Activated CD4-positive, alpha-beta T cell treated with anti-CD3 and anti-CD28 coated beads for 24 hours (primary cell): Measurements from ENCODE around the gene PDZD8.
A peak's percentile ranks its signal among the peaks of the same experiment; 100 is the strongest.

Source experiments
- DNase-seq, 2 donors: peaks; one replicate each; pipeline ENCODE4 v3.0.0-alpha.2; 2020; ENCODE audit warnings: low read depth in 2 of 2

PDZD8 gene

DNA sequence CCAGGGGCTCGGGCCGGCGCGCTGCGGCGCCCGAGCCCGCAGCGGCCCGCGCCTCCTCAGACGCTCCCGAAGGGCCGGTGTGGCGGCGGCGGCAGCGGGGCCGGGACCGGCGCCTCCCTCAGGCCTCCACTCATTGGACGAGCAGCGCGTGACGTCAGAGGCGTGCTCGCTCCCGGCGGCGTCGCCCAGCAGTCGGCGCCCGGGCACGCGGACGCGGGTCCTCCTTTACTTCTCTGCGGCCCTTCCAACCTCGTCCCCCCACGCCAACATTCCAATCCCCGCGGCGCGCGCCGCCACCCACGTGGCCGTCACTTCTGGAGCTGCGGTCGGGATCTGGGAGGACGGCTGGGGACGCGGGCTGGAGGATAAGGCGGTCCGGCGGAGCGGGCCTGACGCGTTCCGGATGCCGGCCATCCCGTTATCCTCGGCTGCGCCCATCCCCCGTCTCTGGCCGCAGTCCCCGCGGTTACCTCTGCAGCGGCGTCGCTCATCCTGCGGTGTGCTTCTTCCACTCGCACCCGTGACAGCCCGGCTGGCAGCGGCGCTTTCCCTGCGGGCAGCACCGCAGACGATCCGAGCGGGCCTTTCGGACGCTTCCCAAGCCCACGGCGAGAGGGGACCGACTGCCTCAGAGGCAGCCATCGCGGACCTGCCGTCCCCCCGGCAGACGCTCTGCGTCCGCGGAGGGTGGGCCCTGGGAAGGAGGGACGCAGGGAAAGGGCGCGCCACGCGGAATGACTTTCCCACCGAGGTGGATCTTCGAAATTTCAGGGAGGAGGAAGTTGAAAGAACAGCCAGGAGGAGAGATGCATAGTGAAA is at the start of gene PDZD8:
Gene PDZD8 (minus strand): TSS at position 81 of the 819 bp plus-strand sequence. CDS start 213 bp downstream, outside the sequence.
- DNase-seq = peak; percentile 80 to 87

GRCh38 chr10:117424171-117424570 is 48.9 kb upstream of the PDZD8 start:
- no peak for DNase-seq

DNA sequence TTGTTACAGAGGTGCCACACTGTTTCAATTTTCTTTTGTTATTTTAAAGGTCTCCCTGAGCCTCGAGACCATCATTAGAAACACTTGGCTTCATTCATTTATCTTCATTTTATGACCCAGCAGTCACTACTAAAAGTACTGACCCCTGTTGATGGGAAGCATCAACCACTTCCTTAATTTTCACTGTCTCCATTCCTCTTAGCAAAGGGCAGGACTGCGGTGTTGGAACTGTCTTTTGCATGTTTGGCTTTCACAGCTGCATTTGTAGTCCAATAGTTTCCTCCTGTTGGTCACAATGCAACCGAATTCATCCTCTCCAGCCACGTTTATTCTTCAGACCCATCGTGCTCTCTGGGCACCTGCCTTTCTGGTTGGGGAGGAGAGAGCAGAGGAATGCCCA is 46.7 kb upstream of the PDZD8 start:
- no peak for DNase-seq

GRCh38 chr10:117420768-117421167 is 45.5 kb upstream of the PDZD8 start:
- no peak for DNase-seq

DNA sequence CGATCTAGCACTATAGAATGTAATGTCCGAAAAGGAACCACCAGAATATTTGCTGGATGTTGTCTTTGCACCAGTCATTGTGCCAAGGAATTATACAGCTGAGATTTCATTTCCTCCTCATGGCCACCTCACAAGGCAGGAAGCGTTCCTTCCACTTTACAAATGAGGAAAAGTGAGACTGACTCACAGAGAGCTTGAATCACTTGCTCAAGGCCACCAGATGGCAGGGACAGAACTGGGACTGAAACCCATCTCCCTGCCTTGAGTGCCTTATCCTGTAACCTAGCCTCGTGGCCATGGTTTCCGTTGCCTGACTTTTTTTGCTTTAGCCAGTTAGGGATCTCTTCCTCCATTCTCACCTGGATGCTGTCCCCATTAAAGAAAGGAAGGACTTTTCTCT is 44.7 kb upstream of the PDZD8 start:
- no peak for DNase-seq

- DNase-seq = no peak
Observed at GRCh38 chr10:117419159-117419558, 43.9 kb upstream of the PDZD8 start.

DNA sequence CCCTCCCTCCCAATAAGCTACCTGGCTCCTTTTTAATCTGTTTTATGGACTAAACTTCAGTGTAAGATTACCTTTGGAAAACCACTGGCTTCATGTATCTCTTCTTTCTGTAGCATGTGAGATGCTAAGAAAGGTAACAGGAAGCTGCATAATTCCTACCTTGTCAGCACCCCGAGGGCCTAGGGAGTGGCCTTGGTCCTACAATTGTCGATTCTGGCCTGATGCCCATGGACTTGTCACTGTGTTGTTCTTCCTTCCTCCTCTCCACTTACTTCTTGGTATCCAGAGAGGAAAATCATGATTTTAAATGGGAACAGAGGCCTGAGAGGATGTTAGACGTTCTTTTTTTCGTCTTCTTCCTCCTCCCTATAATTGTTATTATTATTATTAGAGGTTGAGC is 42.9 kb upstream of the PDZD8 start:
- DNase-seq = no peak

- DNase-seq = no peak
Observed at GRCh38 chr10:117417196-117417595, 42.0 kb upstream of the PDZD8 start.

DNA sequence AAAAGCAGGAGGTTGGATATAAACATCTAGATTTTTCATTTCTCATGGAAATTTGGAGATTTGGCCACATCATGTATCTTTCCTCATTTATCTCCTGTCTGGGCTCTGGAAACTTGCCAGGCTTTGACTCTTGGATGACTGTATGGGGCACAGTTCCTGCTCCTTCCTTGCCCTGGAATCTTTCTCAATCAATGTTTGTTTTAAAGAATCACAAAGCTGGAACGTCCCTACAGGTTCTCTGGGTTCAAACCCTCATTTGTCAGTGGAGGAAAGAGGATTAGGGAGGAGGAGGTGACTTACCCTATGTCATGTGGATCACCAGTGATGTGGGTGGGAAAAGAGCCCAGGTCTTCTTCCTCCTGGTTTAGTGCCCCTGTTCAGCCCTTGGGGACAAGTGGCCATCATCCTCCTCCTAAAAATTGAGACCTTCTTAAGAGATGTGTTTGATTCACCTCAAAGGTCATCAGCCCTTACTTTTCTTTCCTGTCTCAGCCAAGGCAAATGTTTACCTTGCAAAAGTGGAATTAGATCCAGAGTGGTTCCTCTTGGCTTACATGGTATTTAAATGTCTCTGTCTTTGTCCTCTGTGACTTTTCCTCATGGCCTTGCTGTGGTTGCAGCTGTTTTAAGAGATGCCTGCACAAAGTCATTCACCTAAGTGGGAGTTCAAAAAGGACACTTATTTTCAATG is 38.8 kb upstream of the PDZD8 start:
- no peak for DNase-seq

DNA sequence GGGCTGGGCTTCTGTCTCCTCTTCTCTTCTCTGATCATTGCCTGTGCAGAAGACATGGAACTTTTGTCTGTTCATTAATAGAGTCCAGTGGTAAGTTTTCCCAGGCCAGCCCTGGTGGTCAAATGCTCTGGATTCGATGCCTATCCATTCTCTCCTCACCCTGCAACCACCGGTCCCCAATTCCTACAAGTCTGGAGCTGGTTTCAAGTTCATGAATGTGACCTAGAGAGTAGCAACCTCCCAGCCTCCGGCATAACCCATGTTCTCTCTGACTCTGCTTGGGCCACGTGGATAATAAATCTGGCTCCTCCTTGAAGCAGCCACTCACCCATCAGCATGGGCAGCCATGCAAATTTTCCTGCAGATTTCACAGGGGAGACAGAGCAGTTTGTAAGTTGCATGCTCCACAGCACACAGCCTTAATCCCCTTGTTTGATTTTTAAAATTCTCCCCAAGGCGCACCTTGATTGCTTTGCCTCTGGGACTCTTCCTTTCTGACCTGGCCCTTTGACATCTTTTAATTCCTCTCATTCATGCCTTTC is 37.3 kb upstream of the PDZD8 start:
- DNase-seq = no peak

DNA sequence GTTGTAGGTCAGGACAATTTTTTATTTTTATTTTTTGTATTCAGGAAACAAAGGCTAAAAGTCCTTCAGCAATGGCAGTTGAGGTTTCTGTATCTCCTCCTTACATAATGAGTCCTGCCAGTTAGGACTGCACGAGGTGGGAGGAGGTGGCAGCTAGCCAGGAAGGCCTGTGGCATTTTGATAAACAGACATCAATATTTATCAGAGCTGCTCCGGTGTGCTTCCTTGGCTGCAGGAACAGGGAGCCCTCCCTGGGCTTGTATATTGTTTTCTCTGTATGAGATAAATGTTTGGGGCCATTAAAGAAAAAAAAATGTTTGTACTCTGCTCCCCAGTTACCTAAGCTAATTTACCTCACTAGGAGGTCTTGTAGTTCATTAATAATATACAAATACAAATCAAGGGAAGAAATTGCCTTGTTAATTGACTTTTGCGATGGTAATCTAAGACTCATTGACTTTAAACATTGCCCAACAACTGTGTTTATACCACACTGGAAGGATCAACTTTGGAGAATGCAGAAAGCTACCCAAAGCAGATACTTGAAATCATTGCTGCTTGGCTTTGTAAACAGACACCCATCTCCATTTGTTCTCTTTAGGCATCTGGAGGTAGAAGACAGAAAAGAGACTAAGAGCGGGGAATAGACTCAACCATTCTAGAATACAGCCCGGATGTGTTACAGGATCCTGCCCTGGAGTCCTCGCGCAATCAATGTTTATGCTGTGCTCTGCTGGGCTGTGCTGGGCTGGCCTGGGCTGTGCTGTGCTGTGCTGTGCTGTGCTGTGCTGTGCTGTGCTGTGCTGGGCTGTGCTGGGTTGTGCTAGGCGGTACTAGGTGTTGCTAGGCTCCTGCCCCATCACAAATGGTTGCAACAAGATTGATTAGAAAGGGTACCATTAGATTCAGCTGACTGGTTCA is 36.5 kb upstream of the PDZD8 start:
- no peak for DNase-seq

DNA sequence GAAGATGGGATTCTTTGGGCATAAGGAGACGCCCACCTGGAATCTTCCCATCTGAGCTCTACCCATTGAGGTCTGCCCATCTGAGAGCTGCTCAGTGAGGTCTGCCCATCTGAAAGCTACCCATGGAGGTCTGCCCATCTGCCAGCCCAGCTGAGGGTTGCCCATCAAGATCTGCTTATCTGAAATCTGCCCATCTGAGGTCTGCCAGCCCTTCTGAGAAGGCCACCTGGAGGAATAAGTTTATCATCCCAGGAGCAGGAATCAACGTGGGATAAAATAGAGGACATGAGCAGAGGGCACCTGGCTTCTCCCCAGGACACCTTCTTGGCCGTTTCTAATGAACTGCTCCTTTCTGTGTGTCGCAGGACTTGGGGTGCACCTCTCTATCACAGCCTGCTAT is 35.3 kb upstream of the PDZD8 start:
- no peak for DNase-seq

GRCh38 chr10:117409549-117410305 is 34.5 kb upstream of the PDZD8 start:
- DNase-seq = no peak

DNA sequence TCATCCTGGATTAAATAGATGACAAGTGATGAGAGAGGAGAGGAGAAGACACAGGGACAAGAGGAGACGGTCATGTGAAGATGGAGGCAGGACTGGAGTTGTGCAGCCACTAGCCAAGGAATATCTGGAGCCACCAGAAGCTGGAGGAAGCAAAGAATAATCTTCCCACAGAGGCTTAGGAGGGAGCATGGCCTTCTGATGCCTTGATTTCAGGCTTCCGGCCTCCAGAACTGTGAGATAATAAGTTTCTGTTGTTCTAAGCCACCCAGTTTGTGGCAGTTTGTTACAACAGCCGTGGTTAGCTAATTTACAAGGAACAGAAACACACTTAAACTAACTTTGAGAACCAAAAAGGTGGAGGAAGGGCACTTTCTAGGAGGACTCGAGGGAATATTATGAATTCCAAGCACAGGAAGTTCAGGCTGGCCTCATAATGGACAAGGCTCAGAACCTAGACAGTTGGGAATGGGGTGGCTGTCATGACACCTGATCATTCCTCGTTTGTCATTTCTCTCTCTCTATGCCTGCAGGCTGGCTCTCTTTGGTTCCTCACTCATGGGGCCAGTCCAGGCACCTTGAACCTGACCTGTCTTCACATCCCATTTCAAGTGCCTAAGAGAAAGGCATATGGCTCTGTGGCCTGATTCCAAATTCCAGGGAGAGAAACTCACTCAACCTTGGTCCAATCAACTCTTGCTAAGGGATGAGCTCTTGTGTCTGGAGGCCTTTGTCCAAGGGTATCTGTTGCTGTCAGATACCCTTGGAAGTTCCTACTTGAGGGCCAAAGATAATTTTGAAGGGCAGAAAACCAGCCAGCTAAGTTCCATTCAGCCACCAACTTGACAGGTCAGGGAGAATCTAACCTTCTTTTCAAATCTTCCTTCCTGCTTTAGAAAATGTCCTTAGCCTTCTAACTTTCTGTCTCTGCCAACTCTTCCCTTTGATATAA is 33.5 kb upstream of the PDZD8 start:
- DNase-seq = no peak

DNA sequence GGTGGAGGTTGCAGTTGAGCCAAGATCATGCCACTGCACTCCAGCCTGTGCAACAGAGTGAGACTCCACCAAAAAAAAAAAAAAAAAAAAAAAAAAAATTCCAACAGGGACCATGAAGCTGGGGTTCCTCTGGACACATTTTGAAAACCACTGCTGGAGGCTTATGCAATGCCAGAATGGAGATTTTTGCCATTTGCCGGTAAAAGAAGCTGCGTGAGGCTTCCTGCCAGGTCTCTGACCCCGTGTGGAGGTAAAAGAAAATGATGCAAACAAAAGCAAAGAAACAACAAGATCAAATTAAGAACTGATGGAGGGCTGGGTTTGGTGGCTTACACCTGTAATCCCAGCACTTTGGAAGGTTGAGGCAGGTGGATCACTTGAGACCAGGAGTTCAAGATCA is 30.5 kb upstream of the PDZD8 start:
- DNase-seq = no peak

DNA sequence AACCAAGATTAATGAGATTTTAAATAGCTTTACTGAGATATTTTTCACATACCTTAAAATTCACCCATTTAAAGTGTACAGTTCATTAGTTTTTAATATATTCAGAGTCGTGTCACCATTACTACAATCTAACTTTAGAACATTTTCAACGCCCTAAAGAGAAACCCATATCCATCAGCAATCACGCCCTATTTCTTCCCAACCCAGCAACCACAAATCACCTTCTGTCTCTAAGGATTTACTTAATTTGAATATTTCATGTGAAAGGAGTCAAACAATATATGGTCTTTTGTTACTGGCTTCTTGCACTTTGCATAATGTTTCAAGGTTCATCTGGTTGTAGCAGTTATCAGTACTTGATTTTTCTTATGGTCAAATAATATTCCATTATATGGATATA is 25.1 kb upstream of the PDZD8 start:
- no peak for DNase-seq

GRCh38 chr10:117399341-117400196 is 24.3 kb upstream of the PDZD8 start:
- no peak for DNase-seq

DNA sequence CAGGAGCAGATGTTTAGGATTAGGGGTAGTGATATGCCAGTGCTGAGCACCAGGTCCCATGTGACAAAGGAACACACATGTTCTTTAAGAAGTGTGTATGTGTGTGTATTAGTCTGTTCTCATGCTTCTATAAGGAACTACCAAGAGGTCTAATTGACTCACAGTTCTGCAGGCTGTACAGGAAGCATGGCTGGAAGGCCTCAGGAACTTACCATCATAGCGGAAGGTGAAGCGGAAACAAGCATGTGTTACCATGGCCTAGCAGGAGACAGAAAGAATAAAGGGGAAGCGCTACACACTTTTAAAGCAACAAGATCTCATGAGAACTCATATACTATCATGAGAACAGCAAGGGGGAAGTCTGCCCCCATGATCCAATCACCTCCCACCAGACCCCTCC is 22.8 kb upstream of the PDZD8 start:
- DNase-seq = no peak
